Central memory CD4-positive, alpha-beta T cell (primary cell): ENCODE data around the gene SPATA21.
"Not testable (repeated sequence)": the region's sequence is repeated elsewhere in the genome, so short reads cannot be mapped to it uniquely, and the experiment has no call there.

Experiments
- DNase-seq: peaks from one replicate; pipeline ENCODE4 v3.0.0; 2022
- total RNA-seq, 3 experiments: gene quantifications; one replicate each; lab custom pipeline; 2026; lab: John Stamatoyannopoulos, UW

The SPATA21 gene, protein sequence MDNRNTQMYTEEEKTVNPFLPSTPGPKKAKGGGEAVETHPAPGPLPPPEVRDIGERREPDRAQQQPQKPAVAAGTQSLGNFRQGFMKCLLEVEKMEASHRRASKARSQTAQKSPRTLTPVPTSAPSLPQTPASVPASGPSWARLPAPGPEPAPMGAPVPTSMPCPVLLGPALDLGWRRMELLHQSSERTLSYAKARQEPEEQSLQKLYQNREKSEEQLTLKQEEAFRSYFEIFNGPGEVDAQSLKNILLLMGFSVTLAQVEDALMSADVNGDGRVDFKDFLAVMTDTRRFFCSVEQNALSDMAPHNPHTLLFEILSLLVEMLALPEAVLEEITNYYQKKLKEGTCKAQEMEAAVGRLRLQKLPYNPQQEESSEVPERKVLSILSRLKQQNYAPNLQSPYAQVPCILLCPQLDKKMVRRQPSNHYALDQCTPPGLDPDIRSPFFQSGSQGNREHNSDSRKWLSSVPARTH
- 0 to 0.04 (median 0) reads per million in 3 experiments for total RNA-seq

DNA sequence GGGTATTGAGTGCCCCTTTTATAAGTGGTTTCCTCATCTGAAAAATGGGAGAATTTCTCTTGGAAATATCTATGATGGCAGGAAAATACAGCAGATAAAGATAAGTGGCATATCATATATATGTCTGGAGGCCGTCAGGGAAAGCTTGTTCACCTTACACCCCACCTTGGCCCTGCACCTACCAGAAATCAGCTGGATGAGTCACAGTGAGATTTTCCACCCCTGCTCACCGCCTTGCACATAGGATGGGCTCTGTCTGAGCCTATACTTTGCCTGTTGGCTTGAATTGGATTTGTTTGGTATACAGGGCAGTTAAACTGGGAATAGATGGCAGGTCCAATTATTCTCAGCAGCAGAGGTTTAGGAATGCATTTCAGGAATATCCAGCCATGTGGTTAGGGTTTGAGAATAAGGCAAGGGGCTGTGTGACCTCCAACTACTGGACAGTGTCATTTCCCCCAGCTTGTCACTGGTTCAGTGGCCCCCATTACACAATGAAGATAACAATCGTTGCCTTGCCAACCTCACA, at the start of gene SPATA21:
SPATA21 (minus strand) TSS at position 479 of the 529 bp plus-strand sequence. CDS start 6,053 bp downstream, outside the sequence.
- DNase-seq: no peak

DNA sequence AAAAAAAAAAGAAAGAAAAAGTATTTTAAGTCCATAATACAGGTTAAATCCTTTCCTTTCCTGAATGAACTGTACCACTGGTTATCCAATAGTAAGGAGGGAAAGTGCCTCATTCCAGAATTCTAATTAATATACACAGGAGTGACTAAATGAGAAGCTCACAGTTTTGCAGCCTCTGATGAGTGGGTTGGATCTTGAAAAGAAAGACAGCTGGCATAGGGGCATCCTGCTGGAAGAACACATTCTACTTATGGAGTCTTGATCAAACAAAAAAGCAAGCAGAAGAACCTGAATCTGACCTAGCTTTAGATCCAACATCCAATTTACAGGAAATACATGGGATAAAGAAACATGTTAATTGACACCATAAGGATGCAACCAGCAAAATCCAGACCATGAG, 49.8 kb upstream of the SPATA21 start:
- DNase-seq: not testable (repeated sequence)

DNA sequence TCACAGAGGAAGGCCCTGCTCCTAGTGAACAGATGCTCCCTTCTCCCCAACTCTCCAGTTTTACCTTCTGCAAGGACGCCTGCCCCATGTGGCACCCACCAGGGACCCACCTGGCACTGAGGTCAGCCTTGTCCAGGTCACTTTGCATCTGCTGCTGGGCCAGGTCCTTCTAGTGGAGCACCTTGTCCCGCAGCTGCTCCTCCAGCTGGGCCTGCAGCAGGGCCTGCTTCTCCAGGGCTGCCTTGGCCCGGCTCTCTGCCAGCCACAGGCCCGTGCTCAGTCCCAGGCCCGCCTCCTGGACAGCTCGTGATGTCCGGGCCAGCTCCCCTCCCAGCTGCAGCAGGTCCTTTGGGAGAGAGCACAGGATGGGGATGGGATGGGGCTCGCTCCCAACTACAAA, 49.1 kb upstream of the SPATA21 start:
- DNase-seq: not testable (repeated sequence)

DNA sequence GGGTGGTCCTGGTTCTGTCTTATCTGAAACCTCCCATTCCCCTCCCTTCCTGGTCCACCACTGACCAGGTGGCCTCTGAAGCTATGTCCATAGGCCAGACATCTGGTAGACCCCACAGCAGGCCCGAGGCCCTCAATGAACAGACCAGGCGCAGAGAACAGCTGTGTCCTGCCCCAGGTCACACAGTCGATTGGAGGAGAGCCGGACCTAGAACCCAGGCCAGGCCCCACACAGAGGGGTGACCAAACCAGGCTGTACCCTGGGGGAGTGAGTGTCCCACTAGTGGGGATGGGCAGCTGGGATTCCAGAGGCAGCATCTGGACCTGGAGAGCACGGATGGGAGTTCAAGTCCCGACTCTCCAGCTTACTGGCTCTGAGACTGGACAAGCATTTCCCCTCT, 47.7 kb upstream of the SPATA21 start:
- no peak for DNase-seq

DNA sequence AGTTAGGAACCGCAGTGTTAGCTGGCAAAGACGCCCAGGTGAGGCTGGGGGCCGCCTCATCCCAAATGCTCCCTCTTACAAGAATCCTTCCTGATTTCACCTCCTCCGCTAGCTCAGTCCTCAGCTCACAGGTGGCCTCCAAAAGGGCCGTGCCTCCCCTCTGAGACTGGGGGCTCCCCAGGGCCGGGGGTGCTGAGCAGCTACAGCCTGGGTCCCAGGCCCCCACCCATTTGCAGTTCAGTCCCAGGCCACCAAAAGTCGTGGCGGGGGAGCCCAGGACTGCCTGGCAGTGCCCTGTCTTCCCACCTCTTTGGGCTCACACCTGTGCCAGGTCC, 47.2 kb upstream of the SPATA21 start:
- no peak for DNase-seq

DNA sequence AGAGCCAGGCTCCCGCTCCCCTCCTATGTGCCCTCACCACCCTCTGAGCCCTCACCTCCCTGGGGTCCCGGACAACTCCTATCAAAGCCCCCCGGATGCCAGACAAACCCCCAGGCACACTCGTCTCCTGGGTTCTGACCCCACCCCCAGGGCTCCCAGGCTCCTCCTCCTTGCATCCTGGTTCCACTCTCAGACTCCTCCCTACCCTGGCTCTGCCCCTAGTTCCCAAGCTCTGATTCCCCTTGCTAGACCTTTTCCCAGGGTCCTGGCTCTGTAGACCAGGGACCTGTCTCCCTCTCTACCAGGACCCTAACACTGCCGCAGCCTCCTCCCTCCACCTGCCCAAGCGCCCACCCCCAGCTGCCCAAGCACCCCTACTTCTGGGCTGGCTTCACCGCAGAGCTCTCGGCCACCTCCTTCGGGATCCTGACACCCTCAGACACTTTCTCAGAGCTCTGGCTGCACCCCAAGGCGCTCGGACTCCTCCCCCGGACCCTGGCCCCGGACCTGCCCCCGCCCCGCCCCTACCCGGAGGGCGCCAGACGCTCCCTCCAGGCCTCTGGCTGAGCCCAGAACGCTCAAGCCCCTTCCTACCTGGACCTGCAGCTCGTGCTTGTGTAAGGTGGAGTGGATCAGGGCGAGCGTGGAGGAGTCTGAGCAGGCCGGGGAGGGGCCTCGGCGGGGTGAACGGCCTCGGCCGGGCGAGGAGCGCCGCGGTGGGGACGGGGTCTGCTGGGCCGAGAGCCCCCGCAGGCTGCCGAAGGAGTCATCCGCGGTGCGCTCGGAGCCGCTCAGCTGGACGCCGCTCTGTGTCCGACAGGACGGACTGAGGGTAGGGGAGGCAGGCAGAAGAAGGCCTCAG, 46.6 kb upstream of the SPATA21 start:
- DNase-seq: not testable (repeated sequence)

DNA sequence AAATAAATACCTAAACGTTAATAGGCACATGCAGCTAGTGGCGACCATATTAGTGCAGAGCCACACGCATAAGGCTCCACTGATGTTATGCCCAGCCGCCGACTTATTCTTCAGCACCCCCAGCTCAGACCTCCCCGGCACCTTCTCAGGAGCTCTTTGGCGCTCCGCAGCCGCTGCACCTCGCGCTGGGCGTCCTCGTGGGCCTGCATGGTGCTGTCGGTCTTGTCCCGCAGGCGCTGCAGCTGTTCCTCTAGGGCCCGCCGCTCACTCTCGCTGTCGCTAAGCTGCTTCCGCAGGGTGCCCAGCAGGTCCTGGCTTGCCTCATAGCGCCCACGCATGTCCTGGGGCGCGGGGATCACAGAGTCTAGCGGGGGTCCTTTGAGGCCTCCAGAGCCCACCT, 45.9 kb upstream of the SPATA21 start:
- not testable (repeated sequence) for DNase-seq

DNA sequence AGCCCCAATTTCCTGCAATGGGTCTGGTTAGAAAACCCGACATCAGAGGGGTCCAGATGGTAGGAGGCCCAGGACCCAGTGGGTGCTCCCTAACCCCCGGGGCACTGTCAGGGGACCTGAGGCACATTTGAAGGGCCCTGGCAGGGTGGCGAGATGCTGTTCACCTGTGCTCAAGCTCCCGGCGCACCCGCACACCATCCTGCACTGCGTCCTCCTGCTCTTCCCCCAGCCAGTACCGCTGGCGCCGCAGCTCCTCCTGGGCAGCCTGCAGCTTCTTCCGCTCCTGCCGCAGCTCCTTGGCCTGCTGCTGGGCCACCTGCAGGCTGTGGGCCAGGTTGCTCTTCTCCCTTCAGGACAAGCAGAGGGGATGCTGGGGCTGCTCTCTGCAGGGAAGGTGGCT, 40.9 kb upstream of the SPATA21 start:
- DNase-seq: no peak

DNA sequence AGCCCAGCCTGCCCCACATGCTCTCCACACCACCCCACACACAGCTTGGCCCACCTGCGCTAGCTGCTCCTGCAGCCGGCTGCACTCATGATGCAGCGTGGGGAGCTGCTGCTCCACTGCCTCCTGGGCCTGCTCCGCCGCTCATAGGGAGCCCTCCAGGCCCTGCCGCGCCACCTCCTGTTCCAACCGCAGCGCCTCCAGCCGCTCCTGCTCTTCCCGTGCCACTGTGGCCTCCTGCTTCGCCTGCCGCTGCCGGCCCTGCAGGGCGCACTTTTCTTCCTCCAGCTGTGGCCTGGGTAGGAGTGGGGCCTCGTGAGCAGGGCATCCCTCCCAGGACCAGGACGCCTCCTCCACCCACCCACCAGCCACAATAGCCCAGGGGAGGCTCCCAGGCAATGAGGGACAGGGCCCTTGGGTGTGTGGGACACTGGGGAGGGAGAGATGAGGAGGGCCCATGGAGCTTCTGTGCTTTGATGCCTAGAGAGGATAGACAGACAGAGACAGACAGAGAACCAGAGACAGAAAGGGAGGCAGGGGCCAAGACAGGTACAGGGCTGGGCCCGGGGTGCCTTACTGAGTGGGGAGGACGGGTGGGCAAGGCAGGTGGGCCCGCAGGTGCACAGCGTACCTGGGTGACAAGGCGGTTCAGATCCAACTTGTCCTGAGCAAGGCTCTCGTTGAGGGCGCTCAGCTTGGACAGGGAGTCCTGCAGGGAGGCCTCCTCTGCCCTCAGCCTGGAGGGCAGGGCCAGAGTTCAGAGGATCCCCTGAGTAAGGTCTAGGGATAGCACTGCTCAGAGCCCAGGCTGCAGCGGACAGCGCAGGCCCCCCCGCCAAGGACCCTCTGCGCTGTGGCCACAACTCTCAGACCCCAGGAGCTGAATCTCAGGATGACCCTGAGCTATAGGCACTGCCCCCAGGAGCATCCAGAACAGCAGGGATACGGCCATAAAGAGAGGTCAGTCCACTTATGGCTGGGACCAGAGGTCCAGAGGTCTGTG, 38.8 kb upstream of the SPATA21 start:
- not testable (repeated sequence) for DNase-seq

DNA sequence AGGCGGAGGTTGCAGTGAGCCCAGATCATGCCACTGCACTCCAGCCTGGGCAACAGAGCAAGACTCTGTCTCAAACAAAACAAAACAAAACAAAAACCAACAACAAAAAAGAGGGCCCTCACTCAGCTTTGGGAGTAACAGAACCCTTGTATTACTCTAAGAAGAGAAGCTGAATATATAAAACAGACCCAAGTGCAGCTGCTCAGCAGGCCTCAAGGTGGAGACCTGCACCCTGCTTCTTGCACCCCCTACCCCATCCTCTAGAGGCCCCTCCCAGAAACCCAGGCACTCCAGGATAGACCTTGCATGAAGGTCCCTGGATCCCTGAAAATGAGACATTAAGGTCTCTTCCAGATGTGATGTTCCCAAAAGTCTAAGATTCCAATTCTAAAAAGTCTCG, 37.7 kb upstream of the SPATA21 start:
- DNase-seq: not testable (repeated sequence)

DNA sequence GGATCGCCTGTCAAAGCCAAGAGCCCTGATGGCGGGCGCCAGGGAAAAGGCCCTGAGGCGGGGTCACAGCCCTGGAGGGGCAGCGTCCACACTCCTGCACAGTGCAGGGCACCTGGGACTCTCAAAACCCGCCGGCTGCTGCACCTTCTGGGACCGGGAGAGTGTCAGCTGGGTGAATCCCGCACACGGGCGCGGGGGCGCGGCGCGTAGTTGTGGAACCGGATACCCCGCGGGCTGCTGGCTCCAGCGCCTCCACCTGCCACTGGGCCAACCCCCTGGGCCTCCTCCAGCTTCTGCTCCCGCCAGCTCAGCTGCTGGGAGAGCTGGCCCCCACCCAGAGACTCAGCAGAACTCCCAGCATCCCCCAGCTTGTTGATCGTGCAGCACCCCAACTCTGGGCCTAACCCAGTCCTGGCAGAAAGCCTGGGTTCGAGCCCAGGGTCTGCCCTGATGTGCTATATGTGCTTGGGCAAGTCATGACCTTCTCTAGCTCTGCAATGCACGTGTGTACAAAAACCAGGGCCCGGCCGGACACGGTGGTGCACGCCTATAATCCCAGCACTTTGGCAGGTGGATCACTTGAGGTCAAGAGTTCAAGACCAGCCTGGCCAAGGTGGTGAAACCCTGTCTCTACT, 37.1 kb upstream of the SPATA21 start:
- DNase-seq: no peak

DNA sequence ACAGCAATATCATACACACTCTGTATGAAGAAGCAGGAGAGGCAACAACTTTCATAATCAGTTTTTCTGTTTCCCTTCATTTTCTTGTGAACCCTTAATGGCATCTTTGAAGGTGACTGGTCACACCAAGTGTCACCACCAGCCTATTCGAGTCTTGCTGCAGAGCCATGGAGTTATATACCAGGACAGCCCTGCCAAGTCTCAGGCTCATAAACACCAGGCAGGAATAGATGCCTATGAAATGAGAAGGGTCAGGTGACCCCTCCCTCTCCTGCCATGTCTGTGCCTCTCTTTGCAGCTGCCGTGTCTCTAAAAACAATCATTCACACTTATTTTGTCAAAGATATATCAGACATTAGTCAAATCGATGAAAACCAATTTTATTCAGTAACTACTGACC, 31.3 kb upstream of the SPATA21 start:
- DNase-seq: no peak

DNA sequence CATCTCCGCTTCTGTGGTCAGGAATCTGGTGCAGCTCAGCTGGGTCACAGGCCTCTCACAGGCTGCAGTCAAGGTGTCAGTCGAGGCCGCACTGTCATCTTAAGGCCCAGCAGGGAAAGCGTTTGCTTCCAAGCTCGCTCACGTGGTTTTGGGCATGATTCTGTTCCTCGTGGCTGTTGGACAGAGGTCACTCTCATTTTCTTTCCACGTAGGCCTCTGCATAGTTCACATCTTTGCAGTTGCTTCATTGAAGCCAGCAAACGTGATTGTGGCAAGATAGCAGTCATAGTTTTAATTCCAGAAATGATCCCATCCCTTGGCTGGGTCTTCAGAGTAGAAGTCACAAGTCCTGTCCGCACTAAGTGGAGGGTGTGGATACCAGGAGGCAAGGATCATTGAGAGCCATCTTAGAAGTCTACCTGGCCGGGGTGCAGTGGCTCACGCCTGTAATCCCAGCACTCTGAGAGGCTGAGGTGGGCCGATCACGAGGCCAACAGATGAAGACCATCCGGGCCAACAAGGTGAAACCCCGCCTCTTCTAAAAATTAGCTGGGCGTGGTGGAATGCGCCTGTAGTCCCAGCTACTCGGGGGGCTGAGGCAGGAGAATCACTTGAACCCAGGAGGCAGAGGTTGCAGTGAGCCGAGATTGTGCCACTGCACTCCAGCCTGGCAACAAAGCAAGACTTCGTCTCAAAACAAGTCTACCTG, 27.8 kb upstream of the SPATA21 start:
- no peak for DNase-seq

DNA sequence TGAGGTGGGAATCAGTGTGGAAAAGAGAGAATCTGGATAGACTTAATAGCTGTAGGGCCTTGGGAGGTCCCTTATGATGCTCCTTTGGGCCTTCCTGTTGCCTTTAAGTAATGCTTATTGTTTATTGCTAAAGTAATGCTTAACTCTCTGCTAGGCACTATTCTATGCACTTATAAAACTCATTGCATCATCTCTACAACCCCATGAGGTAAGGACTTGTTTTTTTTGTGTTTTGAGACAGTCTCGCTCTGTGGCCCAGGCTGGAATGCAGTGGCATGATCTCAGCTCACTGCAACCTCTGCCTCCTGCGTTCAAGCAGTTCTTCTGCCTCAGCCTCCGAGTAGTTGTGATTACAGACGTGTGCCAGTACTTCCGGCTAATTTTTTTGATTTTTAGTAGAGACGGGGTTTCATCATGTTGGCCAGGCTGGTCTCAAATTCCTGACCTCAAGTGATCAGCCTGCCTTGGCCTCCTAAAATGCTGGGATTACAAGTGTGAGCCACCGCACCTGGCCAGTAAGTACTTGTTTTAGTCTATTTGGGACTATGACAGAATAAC, 25.6 kb upstream of the SPATA21 start:
- DNase-seq: no peak

DNA sequence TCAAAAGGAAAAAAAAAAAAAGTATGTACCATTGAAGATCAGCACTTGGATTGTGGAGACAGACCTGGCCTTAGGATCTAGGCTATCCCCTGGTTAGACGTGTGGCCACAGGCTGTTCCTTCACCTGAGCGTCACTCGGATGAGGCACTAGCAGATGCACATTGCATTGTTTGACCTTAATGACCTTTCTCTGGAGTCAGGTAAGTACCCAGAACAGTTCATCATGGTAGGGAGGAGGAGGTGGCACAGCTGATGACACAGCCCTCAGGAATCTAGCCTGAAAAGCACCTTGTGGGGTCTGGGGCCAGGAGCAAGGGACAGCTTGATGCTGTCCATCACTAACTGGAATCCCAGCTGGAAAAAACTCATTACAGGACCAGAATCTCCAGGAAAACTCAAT, 24.5 kb upstream of the SPATA21 start:
- no peak for DNase-seq

DNA sequence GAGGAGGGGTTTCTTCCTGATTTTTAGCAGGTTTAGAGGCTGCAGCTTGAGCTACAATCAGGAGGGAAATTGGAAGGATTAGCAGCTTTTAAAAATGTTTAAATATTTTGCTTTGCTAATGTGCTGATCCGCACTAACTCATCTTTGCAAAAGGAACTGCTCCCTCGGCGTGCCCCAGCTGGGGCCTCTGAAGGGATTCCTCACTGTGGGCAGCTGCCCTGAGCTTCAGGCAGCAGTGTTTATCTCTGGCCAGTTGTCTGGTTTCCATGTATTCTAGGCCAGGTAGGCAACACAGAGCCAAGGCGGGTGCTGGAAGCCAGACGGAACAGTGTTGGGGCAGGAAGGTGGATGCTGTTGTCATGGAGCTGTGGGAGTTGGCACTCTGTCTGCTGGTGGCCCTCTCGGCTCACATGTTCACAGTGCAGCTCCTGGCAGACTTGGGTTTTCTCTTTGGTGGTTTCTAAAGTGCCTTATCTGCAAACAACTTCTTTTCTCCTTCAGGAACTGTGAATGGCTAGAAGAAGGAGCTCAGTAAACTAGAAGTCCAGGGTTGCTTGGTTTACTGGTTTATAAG, 22.2 kb upstream of the SPATA21 start:
- DNase-seq: no peak

DNA sequence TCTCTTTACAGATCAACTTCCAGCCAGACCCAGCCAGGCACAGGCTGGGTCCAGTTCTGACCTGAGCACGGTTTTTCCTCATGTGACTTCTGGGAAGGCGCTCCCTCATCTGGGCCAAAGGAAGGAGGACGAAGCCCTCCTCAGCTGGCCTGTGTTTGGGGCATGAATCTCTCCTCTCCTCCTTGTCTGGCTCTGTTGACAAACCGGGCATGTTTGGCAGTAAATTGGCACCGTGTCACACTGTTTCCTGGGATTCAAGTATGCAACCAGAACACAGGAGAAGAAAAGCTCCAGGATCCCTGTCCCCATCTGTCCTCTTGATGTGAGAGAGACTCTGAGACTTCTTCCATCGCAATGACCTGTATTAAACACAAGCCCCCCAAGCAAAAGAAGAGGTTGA, 21.6 kb upstream of the SPATA21 start:
- DNase-seq: no peak

DNA sequence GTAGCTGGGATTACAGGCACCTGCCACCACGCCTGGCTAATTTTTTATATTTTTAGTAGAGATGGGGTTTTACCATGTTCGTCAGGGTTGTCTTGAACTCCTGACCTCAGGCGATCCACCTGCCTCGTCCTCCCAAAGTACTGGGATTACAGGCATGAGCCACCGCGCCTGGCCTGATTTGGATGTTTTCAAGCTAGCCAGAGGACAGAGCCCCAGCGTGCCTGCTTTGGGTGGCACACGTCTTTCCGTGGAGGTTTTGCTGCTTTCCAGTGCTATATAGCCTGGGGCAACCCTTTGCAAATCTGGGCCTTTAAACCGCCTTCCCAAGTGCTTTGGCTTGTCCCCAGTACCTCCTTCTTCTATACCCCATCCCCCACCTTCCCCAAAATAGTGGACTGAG, 18.9 kb upstream of the SPATA21 start:
- not testable (repeated sequence) for DNase-seq

DNA sequence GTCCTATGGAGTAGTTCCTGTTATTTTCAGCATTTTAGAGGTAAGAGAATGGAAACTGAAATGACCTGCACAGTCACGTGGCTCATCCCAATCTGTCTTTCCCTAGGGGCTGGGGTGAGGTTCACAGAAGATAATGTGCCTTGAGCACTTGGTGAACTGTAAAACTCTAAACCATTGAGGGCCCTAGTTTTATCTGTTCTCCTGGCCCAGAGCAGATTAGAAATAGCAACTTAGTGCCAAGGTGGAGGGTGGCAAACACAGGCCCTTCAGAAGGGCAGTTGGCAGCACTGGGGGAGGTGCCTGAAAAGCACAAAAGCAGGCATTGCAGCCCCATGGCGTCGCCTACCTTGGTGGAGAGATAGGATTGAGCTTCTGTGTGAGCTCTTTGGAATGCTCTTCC, 17.7 kb upstream of the SPATA21 start:
- not testable (repeated sequence) for DNase-seq

DNA sequence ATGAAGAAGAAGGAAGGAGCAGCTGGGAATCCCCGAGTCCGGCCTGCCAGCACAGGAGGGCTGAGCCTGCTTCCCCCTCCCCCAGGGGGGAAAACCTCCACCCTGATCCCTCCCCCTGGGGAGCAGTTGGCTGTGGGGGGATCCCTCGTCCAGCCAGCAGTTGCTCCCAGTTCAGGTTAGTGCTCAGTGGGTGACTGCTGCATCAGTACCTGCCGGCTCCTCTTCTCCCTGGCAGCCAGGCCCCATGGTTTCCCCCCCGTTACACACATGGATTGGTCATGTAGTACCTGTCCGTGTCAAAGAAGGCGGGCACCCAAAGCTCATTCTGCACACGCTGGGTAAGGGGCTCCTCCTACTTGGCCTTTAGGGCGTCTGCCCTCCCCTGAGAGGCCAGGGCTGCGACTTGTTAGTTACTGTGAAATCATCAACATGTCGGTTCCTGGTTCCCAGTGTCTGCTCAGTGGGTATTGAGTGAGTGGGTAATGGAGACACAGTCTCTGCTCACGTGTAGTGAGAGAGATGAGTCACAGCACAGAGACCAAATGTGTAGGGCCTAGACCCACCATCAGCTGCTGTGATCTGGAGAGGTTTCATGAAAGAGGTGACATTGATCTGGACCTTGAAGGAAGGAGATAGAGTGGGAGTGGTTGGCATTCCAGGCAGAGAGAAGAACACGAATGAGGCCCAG, 14.8 kb upstream of the SPATA21 start:
- no peak for DNase-seq
